Hepatocyte (in vitro differentiated cells): ENCODE data around the gene TRUB1. TPM values are rescaled to one million over a fixed set of nuclear protein-coding genes. Genes with fewer than 3 reads are reported as not detected.

ENCODE experiments used
- DNase-seq: peaks from one replicate; pipeline ENCODE4 v3.0.0-alpha.2; 2016; ENCODE audit warnings: low spot score
- H2AFZ ChIP-seq: fragments of 200-600 bp; sonication (generic); 2 replicates; pipeline ENCODE4 v1.6.0; 2016; ENCODE audit warnings: antibody characterized with exemption, mild to moderate bottlenecking
- H3K27ac ChIP-seq: fragments of 200-600 bp; sonication (generic); 2 replicates; pipeline ENCODE4 v1.5.1; 2016; ENCODE audit warnings: mild to moderate bottlenecking
- H3K27me3 ChIP-seq: fragments of 200-600 bp; sonication (generic); 2 replicates; pipeline ENCODE4 v1.6.1; 2016
- H3K36me3 ChIP-seq: fragments of 200-600 bp; sonication (generic); replicated peaks from 2 replicates; pipeline ENCODE4 v1.5.1; 2016; ENCODE audit warnings: low read depth; ENCODE audit not compliant: insufficient read depth
- H3K4me1 ChIP-seq: fragments of 200-600 bp; sonication (generic); 2 replicates; pipeline ENCODE4 v1.5.1; 2016; ENCODE audit warnings: mild to moderate bottlenecking, moderate library complexity; ENCODE audit not compliant: insufficient read depth
- H3K4me2 ChIP-seq: fragments of 200-600 bp; sonication (generic); 2 replicates; pipeline ENCODE4 v1.6.0; 2016
- H3K4me3 ChIP-seq: fragments of 200-600 bp; sonication (generic); 2 replicates; pipeline ENCODE4 v1.5.1; 2016; ENCODE audit warnings: mild to moderate bottlenecking
- H3K79me2 ChIP-seq: fragments of 200-600 bp; sonication (generic); 2 replicates; pipeline ENCODE4 v1.6.0; 2017; ENCODE audit warnings: mild to moderate bottlenecking
- H3K9me2 ChIP-seq: fragments of 200-600 bp; sonication (generic); replicated peaks from 2 replicates; pipeline ENCODE4 v1.6.0; 2017; ENCODE audit warnings: mild to moderate bottlenecking; ENCODE audit not compliant: insufficient read depth
- H3K9me3 ChIP-seq: fragments of 200-600 bp; sonication (generic); 2 replicates; pipeline ENCODE4 v1.5.1; 2016; ENCODE audit warnings: low read depth, mild to moderate bottlenecking
- H4K20me1 ChIP-seq: fragments of 200-600 bp; sonication (generic); 2 replicates; pipeline ENCODE4 v1.6.0; 2016; ENCODE audit warnings: mild to moderate bottlenecking; ENCODE audit not compliant: insufficient read depth, poor library complexity, severe bottlenecking
- EZH2 ChIP-seq: fragments of 200-600 bp; sonication (generic); IDR thresholded peaks from 2 replicates; pipeline ENCODE4 v1.6.1; 2016; ENCODE audit warnings: antibody characterized with exemption, mild to moderate bottlenecking, borderline replicate concordance
- EZH2phosphoT487 ChIP-seq: fragments of 200-600 bp; sonication (generic); IDR thresholded peaks from one replicate; pipeline ENCODE4 v1.6.1; 2018; ENCODE audit warnings: antibody characterized with exemption, mild to moderate bottlenecking, low read depth, moderate library complexity; ENCODE audit not compliant: unreplicated experiment, severe bottlenecking
- WGBS: methylation state at CpG from one replicate; pipeline ENCODE4 v1.1.6; 2016; ENCODE audit warnings: low lambda C conversion rate; ENCODE audit errors: missing lambda C conversion rate; 5-methylcytosine and 5-hydroxymethylcytosine counted together
- polyA plus RNA-seq: library from polyadenylated mRNA; unstranded; fragments of >200 nt; fragmentation: Nextera tagmentation; extraction: Ambion mirVana; gene quantifications from 2 replicates; pipeline ENCODE4 v1.2.1, GENCODE V29; 2016
- total RNA-seq: library from RNA; depleted of rRNA; stranded (reverse); fragments of >200 nt; gene quantifications from 2 replicates; pipeline ENCODE4 v1.2.3, GENCODE V29; 2014
- TF ChIP-seq, protein P1 (sequence below): fragments of 200-600 bp; sonication (generic); IDR thresholded peaks from 2 replicates; pipeline ENCODE4 v1.5.1; 2016; ENCODE audit warnings: antibody characterized with exemption, mild to moderate bottlenecking; ENCODE audit not compliant: poor library complexity

TRUB1 gene
- total and polyA plus RNA-seq, 2 experiments from 2014 or later: 12.0 to 29.0 TPM

DNA sequence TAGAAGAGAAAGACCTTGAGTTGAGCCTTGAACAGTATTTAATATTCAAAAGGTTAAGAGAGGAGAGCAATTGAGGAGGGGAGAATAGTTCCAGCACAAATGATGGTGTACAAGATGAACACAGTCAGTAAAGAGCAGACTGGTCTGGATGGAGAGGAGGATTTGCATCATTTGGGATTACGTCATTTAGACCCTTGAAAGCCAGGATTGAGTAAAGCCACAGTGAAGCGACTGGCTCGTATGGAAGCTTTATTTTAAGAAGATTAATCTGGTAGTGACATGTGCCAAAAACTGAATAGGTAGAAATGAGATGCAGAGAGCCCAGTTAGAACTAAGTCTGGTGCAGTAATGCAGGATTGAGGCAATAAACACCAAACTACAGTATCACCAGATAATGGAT, 52.6 kb downstream of the TRUB1 start:
- H3K9me3 ChIP-seq: no peaks in the 10 kb centered on the region
- no peak overlapping the region for H3K4me2 ChIP-seq
- H3K79me2 ChIP-seq: no peaks in the 10 kb centered on the region
- no peaks in the 10 kb centered on the region for H3K4me1 ChIP-seq
- no peak overlapping the region for H3K4me3 ChIP-seq
- WGBS: 83% methylated on average over 3 of the region's 3 CpGs
- no peaks in the 10 kb centered on the region for H3K9me2 ChIP-seq
- TF ChIP-seq EZH2 (no peak), EZH2phosphoT487 (no peak)
- TF ChIP-seq, protein P1, sequence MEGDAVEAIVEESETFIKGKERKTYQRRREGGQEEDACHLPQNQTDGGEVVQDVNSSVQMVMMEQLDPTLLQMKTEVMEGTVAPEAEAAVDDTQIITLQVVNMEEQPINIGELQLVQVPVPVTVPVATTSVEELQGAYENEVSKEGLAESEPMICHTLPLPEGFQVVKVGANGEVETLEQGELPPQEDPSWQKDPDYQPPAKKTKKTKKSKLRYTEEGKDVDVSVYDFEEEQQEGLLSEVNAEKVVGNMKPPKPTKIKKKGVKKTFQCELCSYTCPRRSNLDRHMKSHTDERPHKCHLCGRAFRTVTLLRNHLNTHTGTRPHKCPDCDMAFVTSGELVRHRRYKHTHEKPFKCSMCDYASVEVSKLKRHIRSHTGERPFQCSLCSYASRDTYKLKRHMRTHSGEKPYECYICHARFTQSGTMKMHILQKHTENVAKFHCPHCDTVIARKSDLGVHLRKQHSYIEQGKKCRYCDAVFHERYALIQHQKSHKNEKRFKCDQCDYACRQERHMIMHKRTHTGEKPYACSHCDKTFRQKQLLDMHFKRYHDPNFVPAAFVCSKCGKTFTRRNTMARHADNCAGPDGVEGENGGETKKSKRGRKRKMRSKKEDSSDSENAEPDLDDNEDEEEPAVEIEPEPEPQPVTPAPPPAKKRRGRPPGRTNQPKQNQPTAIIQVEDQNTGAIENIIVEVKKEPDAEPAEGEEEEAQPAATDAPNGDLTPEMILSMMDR: no peak
- DNase-seq: no peak
- H3K27me3 ChIP-seq: no peaks in the 10 kb centered on the region
- no peaks in the 10 kb centered on the region for H3K36me3 ChIP-seq
- H3K27ac ChIP-seq: no peak overlapping the region
- no peak overlapping the region for H2AFZ ChIP-seq
- H4K20me1 ChIP-seq: no peaks in the 10 kb centered on the region

DNA sequence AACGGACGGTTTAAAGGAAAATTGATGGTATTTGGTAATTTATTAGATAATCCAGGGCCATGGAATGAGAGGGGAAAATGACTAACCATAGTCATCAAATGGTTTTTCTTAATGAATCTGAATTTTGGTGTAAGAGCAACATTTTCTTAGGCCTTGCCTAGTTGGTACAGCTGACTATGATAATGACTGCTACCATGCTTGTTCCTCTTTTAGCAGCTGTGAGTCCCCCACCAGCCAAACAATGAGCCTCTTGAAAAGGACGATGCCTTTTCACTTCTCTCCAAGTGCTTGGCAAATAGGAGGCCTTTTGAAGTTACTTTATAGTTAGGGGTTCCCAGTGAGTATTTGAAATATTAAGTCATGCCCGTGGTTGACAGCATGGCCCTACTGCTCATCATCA, 53.0 kb downstream of the TRUB1 start:
- WGBS: 78% methylated on average over 4 of the region's 4 CpGs
- TF ChIP-seq, protein P1: no peak
- no peak for TF ChIP-seq EZH2
- TF ChIP-seq EZH2phosphoT487: no peak

DNA sequence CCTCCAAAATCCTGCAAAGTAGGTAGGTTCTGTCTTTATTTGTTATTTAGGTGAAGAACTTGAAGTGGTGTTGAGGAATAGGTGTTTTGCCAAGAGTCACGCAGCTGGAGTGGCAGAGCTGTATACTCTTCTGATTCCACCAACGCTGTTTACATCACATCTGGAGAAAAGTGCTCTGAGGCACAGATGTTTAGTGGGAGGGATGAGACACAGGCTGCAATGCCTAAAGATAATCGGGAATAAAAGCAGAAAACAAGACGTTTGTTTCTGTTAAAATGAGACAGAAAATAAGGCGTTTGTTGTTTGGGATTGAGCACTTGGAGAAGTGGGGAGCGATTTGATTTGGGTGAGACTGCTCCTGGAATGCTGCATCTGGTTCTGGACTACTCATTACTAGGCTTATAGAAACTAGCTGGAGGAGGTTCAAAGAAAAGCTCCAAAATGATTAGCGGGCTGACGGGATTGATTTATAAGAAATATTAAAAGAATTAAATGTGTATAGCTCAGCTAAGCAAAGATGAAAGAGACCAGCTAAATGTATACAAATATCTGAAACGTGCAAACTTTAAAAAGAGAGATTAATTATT, 54.3 kb downstream of the TRUB1 start:
- Histone ChIP-seq H3K9me2 (no peaks in the 10 kb centered on the region), H3K79me2 (no peaks in the 10 kb centered on the region), H3K9me3 (no peaks in the 10 kb centered on the region), H3K4me2 (no peak overlapping the region), H3K27ac (no peak overlapping the region), H4K20me1 (no peaks in the 10 kb centered on the region), H3K4me3 (no peak overlapping the region), H3K4me1 (no peaks in the 10 kb centered on the region), H3K36me3 (no peaks in the 10 kb centered on the region), H2AFZ (no peak overlapping the region), H3K27me3 (no peaks in the 10 kb centered on the region)
- no peak for DNase-seq
- WGBS: 67% methylated on average over 9 of the region's 9 CpGs
- TF ChIP-seq EZH2phosphoT487: no peak
- no peak for TF ChIP-seq EZH2
- TF ChIP-seq, protein P1: no peak

More for the DNA sequence above, 53.0 kb downstream of the TRUB1 start:
- H3K4me1 ChIP-seq: no peaks in the 10 kb centered on the region
- no peaks in the 10 kb centered on the region for H3K27me3 ChIP-seq
- no peak for DNase-seq
- no peak overlapping the region for H3K4me3 ChIP-seq
- no peaks in the 10 kb centered on the region for H3K36me3 ChIP-seq
- H2AFZ ChIP-seq: no peak overlapping the region
- H3K4me2 ChIP-seq: no peak overlapping the region
- no peaks in the 10 kb centered on the region for H3K9me3 ChIP-seq
- H3K9me2 ChIP-seq: no peaks in the 10 kb centered on the region
- H4K20me1 ChIP-seq: no peaks in the 10 kb centered on the region
- H3K27ac ChIP-seq: no peak overlapping the region
- no peaks in the 10 kb centered on the region for H3K79me2 ChIP-seq
